Hematopoietic multipotent progenitor cell treated with erythropoietin and hydrocortisone succinate and interleukin-3 and kit ligand, for 15 days (in vitro differentiated cells): ENCODE data around the gene NADK.
"Not testable (repeated sequence)": the region's sequence is repeated elsewhere in the genome, so short reads cannot be mapped to it uniquely, and the experiment has no call there.

Experiments used
- DNase-seq: peaks from one replicate; pipeline ENCODE4 v3.0.0-alpha.2; 2015; ENCODE audit warnings: low spot score

The NADK gene

DNA sequence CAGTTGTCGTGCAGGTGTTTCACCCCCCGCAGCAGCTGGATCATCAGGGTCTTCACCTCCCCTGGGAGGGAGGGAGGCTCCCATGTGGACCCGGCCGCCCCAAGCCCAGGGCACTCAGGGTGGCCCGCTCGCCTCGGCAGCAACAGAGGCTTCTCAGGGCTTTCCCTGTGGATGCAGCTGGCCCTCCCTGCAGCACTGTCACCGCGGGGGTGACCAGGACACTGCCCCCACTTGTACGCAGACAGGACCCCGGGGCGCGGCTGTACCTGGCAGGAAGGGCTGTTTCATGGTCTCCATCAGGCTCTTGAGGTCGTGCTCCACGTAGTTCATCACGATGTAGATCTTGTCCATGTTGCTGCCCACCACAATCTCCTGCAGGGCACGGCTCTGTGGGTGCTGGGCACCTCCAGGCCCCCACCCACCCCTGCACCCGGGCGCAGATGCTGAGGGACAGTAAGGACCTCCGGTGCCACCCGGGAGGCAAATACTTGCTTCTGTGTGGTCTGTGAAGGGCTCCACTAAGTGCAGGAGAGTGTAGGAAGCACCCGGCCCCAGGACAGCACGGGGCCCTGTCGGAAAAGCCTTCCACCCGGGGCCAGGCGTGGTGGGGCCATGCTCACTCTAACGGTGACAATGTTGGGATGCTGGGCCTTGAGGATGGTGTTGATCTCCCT, 73.8 kb downstream of the NADK start:
- not testable (repeated sequence) for DNase-seq

DNA sequence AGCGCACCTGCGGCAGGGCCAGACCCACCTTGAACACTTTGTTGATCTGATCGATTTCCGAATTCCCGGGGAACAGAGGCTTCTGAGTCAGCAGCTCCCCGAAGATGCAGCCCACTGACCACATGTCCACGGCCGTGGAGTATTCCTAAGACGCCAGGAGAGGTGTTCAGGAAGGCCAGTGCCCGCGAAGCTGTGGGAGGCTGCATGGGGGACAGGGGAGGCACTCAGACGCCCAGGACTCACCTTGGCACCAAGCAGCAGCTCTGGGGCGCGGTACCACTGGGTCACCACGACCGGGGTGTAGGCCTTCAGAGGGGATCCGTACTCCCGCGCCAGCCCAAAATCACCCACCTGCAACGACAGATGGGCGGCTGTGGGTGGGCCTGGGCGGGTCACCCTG, 74.5 kb downstream of the NADK start:
- DNase-seq, result no peak

DNA sequence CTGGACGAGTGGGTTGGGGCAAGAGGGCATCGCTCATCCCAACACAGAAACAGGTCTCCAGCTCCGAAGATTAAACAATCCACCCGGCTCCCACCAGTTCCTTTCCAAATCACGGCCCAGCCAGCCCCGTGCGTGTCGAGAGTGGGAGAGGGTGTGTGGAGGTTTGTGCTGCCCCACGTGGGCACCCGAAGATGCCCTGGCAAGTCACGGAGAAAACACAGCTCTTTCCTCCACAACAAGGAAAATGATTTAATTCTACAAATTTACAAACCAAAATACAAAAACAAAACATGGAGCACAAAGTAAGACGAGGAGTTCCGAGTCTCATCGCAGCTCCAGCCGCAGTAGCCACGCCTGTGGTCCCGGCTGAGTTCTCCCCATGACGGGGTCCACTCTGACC, 75.8 kb downstream of the NADK start:
- not testable (repeated sequence) for DNase-seq
